Caki2 (cell line): Measurements from ENCODE around the gene FBLN7. TPM values are rescaled to one million over a fixed set of nuclear protein-coding genes. Genes with fewer than 3 reads are reported as not detected.

Experiments
- DNase-seq: peaks from one replicate; pipeline ENCODE4 v3.0.0-alpha.2; 2015; ENCODE audit warnings: low read depth
- in situ Hi-C: cut with HindIII; loops from 2 replicates; pipeline ENCODE4 v1.10.0; 2016; ENCODE audit warnings: low sequenced_read_pairs, low pct_unique_long_range_greater_than_20kb, mixed read lengths
- total RNA-seq: library from RNA; depleted of rRNA; stranded (reverse); fragments of >200 nt; shearing (Covaris generic); gene quantifications from 2 replicates; pipeline ENCODE4 v1.2.3, GENCODE V29; 2014; ENCODE audit warnings: low replicate concordance

Gene FBLN7
- total RNA-seq, 1 experiment from 2014 or later = 13.6 TPM

DNA sequence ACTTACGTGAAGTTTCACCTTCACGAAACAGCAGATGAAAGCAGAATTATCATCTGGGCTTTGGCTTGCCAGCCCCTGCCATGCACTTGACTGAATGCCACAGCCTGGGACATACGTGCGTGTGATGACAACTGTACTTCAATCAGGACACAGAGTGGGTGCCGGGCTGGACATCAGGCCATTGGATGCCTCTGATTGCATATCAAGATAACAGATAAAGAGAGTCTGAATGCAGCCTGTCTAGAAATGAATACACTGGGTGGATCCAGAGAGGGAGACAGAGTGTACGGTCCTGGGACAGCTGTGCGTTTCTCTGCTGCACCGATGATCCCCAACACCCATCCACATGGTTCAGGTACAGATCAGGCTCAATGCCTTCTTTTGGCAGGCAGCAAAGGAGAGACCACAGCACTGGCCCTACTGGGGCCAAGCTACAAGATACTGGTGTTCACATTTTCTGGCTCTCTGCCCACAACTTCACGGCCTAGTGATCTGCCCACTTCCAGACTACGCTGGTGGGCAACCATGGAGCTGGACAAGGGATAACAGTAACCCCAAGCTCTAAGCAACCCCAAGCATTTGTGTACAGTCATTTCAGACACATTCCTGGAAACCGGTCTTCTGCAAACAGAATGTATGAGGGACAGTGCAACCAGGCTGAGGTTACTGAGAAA, 35.6 kb downstream of the FBLN7 start:
- in situ Hi-C loops = no loop called here
- peak; percentile 65 for DNase-seq

GRCh38 chr2:112174383-112174782, 36.2 kb downstream of the FBLN7 start:
- in situ Hi-C loops = no loop called here
- DNase-seq = no peak

DNA sequence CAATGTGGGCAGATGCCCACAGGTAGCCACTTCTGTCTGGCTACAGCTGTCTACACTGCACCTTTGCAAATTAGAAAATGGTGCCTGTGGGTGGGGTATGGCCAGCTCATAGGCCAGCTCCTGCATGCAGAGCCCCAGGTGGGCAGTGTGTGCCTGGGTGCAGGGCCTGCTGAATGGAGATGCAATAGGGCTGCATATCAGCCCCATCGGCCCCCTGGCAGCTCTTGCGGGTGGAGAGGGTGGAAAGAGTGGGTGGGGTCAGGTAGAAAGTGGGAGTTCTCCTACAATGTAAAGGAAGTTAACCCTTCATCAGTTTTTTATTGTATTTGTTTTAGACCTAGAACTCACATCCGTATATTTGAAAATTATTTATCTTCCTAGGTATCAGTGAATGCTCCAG, 37.1 kb downstream of the FBLN7 start:
- in situ Hi-C loops = no loop called here

DNA sequence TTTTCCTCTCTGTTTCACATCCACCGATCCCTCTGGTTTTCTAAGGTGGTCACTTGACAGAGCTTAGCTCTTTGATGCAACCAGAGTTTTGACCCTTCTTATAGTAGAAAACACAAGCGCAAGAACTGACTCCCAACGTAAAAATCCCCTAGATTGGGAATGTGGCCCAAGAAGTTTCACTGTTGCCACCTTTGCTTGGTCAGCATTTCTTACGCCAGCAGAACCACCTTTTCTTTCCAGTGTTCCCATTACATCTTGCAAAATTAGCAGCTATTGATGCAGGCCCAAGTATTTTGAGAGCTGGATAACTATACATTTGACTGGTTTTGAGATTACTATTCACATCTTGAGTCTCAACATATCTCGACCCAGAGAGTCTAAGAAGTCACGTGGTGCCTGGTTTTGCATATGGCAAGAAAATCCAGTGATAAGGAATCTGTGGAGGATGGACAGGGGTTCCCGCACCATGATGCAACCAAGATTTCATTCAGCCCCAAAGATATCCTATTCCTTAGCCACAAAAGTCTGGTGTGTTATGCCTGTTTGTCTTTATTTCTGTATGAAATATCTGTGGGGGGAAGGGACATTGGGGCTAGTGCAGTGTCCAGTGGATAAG, 37.9 kb downstream of the FBLN7 start:
- in situ Hi-C loops = no loop called here
- DNase-seq = no peak

More for the DNA sequence above, 37.1 kb downstream of the FBLN7 start:
- DNase-seq = no peak

DNA sequence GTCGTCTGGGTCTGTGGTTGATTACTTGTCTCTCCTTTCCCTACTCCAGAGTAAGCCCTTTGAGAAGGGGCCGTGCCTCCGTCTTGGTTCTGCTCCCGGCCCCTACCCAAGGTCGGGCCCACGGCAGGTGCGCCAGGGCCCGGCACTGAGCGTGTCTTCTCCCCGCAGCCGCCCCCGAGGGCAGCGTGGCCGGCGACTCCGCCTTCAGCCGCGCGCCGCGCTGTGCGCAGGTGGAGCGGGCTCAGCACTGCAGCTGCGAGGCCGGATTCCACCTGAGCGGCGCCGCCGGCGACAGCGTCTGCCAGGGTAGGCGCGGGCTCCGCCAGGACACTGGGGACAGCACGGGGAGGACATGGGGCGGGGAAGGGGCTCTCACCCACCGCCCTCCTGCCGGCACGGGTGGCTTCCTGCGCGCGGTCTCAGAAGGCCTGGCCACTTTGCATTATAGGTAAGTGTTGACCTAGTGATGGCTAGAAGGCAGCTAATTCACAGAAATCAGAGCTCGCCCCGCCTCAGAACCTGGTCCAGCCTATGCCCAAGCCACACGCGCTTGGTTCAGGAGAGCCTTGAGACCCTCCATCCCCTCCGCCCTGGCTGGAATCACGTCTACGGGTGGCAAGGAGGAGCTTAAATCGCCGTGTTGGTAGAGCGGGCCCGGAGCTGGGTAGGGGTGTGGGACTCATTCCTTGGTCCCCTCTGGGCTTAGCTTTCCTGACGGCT, 43.5 kb downstream of the FBLN7 start:
- no peak for DNase-seq
- in situ Hi-C loops = no loop called here

- DNase-seq = no peak
- in situ Hi-C loops = no loop called here
Observed at GRCh38 chr2:112182581-112183034, 44.4 kb downstream of the FBLN7 start.

- in situ Hi-C loops = no loop called here
- no peak for DNase-seq
Observed at GRCh38 chr2:112183327-112184025, 45.3 kb downstream of the FBLN7 start.

GRCh38 chr2:112184121-112184520, 45.9 kb downstream of the FBLN7 start:
- DNase-seq = no peak
- in situ Hi-C loops = no loop called here

GRCh38 chr2:112185131-112185530, 46.9 kb downstream of the FBLN7 start:
- DNase-seq = no peak
- in situ Hi-C loops = no loop called here

GRCh38 chr2:112187046-112187715, 49.0 kb downstream of the FBLN7 start:
- in situ Hi-C loops = no loop called here
- no peak for DNase-seq

DNA sequence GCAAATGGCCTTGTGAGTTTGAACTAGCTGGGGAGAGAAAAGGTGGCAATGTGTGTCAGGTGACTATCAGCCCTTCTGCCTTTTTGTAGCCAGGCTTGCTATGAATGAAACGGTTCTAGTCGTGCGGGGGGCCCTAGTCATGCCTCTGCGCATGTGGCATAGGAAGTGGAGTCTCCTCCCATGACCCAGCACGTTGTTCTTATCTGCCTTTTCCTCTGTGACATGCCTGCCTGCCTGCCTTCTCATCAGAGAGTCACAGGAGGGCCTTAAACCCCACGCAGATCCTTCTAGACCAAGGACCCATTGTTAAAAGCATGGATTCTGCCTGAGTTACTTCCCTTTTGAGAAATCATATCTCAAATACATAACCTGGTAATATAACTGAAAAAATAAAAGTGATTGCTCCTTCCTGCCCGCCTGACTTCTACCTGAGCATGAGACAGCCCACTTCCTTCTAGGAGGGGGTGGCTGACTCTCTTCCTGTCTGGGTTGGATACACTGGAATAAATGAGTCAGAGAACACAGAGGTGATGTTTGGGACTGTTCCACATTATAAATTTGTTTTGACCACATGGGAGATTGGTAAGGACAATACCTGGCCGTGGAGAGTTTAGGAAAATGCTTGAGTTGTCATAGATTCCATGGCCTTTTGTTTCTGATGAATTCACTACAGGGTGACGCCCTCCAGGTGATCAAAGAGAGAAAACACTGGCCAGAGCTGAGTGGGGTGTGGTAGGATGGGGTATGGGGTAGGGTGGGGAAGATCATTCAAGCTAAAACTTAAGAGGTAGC, 49.8 kb downstream of the FBLN7 start:
- in situ Hi-C loops = no loop called here

GRCh38 chr2:112189001-112189556, 50.9 kb downstream of the FBLN7 start:
- in situ Hi-C loops = no loop called here
- DNase-seq = no peak

More for the DNA sequence above, 49.8 kb downstream of the FBLN7 start:
- no peak for DNase-seq

DNA sequence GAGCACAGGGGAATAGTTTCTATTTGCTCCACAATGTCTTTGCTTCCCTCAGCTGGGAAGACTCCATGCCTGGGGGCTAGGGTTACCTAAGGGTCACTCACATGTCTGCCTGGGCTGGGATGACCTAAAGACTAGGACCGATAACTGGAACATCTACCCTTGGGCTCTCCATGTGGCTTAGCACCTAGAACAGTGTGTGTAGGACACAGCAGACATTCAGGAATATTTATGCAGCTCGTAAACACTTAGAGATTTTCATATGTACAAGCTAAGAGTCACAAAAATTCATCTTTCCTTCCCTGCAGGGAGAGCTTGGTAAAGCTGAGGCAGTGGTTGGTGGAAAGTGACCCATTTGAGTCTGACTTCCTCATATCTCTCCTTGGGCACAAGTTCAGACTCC, 55.8 kb downstream of the FBLN7 start:
- no peak for DNase-seq
- in situ Hi-C loops = no loop called here

- in situ Hi-C loops = no loop called here
- no peak for DNase-seq
Observed at GRCh38 chr2:112194482-112194881, 56.3 kb downstream of the FBLN7 start.

DNA sequence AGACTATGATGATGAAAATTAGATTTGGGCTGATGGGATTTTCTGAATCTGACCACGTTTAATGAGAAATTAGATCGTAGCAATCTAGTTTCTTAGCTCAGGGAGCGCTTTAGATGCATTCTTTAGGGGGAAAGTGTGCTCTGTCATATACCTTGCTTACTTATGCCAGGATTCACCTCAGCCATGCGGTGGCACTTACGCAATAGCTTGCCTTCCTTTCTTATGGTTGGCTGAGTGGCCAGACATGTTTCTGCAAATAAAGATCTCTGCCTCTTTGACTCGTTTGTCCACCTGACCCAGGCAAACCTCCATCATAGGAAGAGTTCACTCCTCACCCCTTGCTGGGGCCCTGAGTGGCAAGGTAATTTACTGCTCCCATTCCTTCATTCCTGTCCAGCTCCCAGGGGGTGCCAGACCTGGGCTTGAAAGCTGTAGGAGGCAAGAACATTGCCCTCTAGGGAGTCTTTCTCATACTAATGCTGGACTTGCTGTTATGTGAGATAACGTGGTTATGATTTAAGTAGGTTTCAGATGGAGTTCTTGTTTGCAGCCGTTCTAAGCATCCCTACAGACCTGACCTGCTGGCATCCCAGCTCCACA, 57.1 kb downstream of the FBLN7 start:
- in situ Hi-C loops = no loop called here
- no peak for DNase-seq

DNA sequence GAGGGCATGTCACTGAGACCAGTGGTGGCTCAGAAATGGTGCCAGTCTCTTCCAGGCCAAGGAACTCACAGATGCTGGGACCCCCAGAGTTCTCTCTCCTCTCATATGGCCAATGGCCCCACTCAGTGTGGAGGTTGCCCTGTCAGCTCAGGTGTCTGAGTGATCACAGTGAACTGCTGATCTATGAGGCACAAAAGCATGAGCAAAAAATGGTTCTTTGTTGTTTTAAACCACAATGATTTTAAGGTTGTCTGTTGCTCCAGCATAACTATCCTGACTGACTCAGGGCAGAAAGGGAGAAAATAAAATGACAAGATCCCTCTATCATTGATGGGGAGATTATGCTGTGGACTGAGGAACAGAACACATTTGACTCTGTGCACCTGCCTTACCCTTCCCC, 57.8 kb downstream of the FBLN7 start:
- DNase-seq = no peak
- in situ Hi-C loops = no loop called here

- in situ Hi-C loops = no loop called here
- DNase-seq = no peak
Observed at GRCh38 chr2:112197868-112198267, 59.7 kb downstream of the FBLN7 start.
